HepG2 (cell line): Measurements from ENCODE around the gene RUVBL2. TPM values are rescaled to one million over a fixed set of nuclear protein-coding genes. Genes with fewer than 3 reads are reported as not detected.

Experiments
- ATAC-seq: fragments of 200-7000 bp; cut with Tn5 transposase; 3 replicates; pipeline ENCODE4 v1.9.1; 2020; ENCODE audit warnings: mild to moderate bottlenecking, moderate library complexity
- BruUV-seq: library from RNA; stranded (reverse); fragments of 400-500 nt; replicated peaks from 2 replicates; lab custom pipeline; 2021; lab: Mats Ljungman, UMichigan
- CTCF ChIA-PET: fragments of 300-600 bp; formaldehyde crosslinking; extraction: SDS; loops from one replicate; lab custom pipeline; 2021; ENCODE audit warnings: low total read pairs, inconsistent platforms, low intra/inter-chr PET ratio; lab: Yijun Ruan, JAX
- POLR2A ChIA-PET: fragments of 350-600 bp; sonication (Branson Sonifier 250); formaldehyde crosslinking; loops from one replicate; lab custom pipeline; 2020; ENCODE audit warnings: antibody characterized with exemption, inconsistent platforms; lab: Yijun Ruan, JAX
- DNase-seq: peaks from one replicate; pipeline ENCODE4 v3.0.0-alpha.2; 2015; ENCODE audit warnings: low spot score
- FAIRE-seq: peaks from 3 replicates; lab custom pipeline; 2011; peaks lifted over from hg19 to GRCh38; lab: Jason Lieb, UNC
- H2AFZ ChIP-seq: one replicate; pipeline ENCODE4 v1.6.1; 2011; ENCODE audit warnings: low read length, inconsistent platforms
- H3K27ac ChIP-seq: fragments of 300-600 bp; 3 replicates; pipeline ENCODE4 v1.8.0; 2011; ENCODE audit warnings: mixed run types, mild to moderate bottlenecking, mixed read lengths, low read length, inconsistent platforms; ENCODE audit not compliant: insufficient read depth; ENCODE audit errors: extremely low read length
- H3K27me3 ChIP-seq, 2 experiments: fragments of 200-600 bp in 1 of 2; 2 replicates in 1 of 2; 3 replicates in 1 of 2; pipeline versions ENCODE4 v1.6.0 to v1.8.0; 2011; ENCODE audit warnings: low read length in 2 of 2, mild to moderate bottlenecking in 2 of 2, moderate library complexity in 2 of 2, inconsistent platforms in 1 of 2; ENCODE audit not compliant: insufficient read depth in 2 of 2, control insufficient read depth in 1 of 2
- H3K36me3 ChIP-seq, 2 experiments: fragments of 200-600 bp in 1 of 2; replicated peaks in 1 of 2; 2 replicates in 1 of 2; 3 replicates in 1 of 2; pipeline versions ENCODE4 v1.5.1 to v1.8.0; 2011; ENCODE audit warnings: low read length in 2 of 2, inconsistent platforms in 1 of 2; ENCODE audit not compliant: insufficient read depth in 2 of 2, control insufficient read depth in 1 of 2
- H3K4me1 ChIP-seq: 2 replicates; pipeline ENCODE4 v1.5.1; 2012; ENCODE audit warnings: low read length, inconsistent platforms; ENCODE audit not compliant: insufficient read depth
- H3K4me2 ChIP-seq: 2 replicates; pipeline ENCODE4 v1.6.0; 2011; ENCODE audit warnings: low read depth, low read length, inconsistent platforms
- H3K4me3 ChIP-seq, 3 experiments: fragments of 200-600 bp in 1 of 3; sonication (generic), shearing (Covaris generic) in 1 of 3; replicated peaks in 1 of 3; 2 replicates each; pipeline ENCODE4 v1.5.1; 2011 to 2016; ENCODE audit warnings: low read length in 3 of 3, inconsistent platforms in 2 of 3, low read depth in 2 of 3, mild to moderate bottlenecking in 2 of 3, control low read depth in 1 of 3, mixed read lengths in 1 of 3; ENCODE audit not compliant: insufficient read depth in 1 of 3
- H3K79me2 ChIP-seq: one replicate; pipeline ENCODE4 v1.6.1; 2011; ENCODE audit warnings: low read length, inconsistent platforms; ENCODE audit not compliant: insufficient read depth
- H3K9ac ChIP-seq: 2 replicates; pipeline ENCODE4 v1.6.0; 2011; ENCODE audit warnings: mild to moderate bottlenecking, low read depth, low read length, inconsistent platforms; ENCODE audit not compliant: insufficient read depth
- H3K9me3 ChIP-seq: 2 replicates; pipeline ENCODE4 v1.5.1; 2012; ENCODE audit warnings: mild to moderate bottlenecking, low read length
- H4K20me1 ChIP-seq: 2 replicates; pipeline ENCODE4 v1.6.0; 2011; ENCODE audit warnings: inconsistent platforms, mild to moderate bottlenecking, low read length, moderate library complexity; ENCODE audit not compliant: insufficient read depth
- AGO2 ChIP-seq: fragments of 200-400 bp; formaldehyde crosslinking; optimal IDR thresholded peaks from 2 replicates; pipeline ENCODE3; 2017; ENCODE audit warnings: mild to moderate bottlenecking, low read depth, low read length, moderate library complexity
- NKX3-1 ChIP-seq: sonication (generic); formaldehyde crosslinking; IDR thresholded peaks from 2 replicates; pipeline ENCODE4 v1.5.0; 2020; ENCODE audit warnings: missing genetic modification reagents
- POLR2A ChIP-seq, 2 experiments: IDR thresholded peaks; 2 replicates each; pipeline ENCODE4 v1.6.1; 2011; ENCODE audit warnings: low read depth in 2 of 2, low read length in 2 of 2, mild to moderate bottlenecking in 1 of 2, moderate library complexity in 1 of 2; ENCODE audit not compliant: insufficient read depth in 1 of 2
- RBFOX2 ChIP-seq: fragments of 200-400 bp; formaldehyde crosslinking; IDR thresholded peaks from 2 replicates; pipeline ENCODE4 v1.6.1; 2017; ENCODE audit warnings: low read depth, mild to moderate bottlenecking, low read length
- ZBTB7B ChIP-seq: sonication (generic); formaldehyde crosslinking; IDR thresholded peaks from 2 replicates; pipeline ENCODE4 v1.4.0; 2020; ENCODE audit warnings: missing genetic modification reagents
- ZFP90 ChIP-seq: sonication (generic); formaldehyde crosslinking; IDR thresholded peaks from 2 replicates; pipeline ENCODE4 v1.8.0; 2022; ENCODE audit warnings: missing genetic modification reagents, mild to moderate bottlenecking, inconsistent platforms, borderline replicate concordance
- ZMYM2 ChIP-seq: sonication (generic); formaldehyde crosslinking; IDR thresholded peaks from 2 replicates; pipeline ENCODE4 v1.8.0; 2022; ENCODE audit warnings: mild to moderate bottlenecking, missing genetic modification reagents
- ZNF143 ChIP-seq: sonication (generic); formaldehyde crosslinking; IDR thresholded peaks from 2 replicates; pipeline ENCODE4 v1.4.0; 2020; ENCODE audit warnings: missing genetic modification reagents
- WGBS: methylation state at CpG from one replicate; pipeline ENCODE4 v1.1.6; 2017; ENCODE audit warnings: low lambda C conversion rate; 5-methylcytosine and 5-hydroxymethylcytosine counted together
- in situ Hi-C: cut with HindIII; loops from 2 replicates; pipeline ENCODE4 v1.10.0; 2017; ENCODE audit warnings: low pct_unique_long_range_greater_than_20kb; ENCODE audit not compliant: extremely low pct_ligation_motif_present
- intact Hi-C: fragments of 100-400 bp; cut with micrococcal nuclease; formaldehyde crosslinking; loops from one replicate; pipeline ENCODE4 v1.10.0; 2022; ENCODE audit not compliant: unreplicated experiment
- polyA plus RNA-seq, 8 experiments: library from polyadenylated mRNA; depleted of rRNA in 3 of 8; stranded (reverse) in 7 of 8; unstranded in 1 of 8; fragments of >200 nt; fragmentation: Illumina TruSeq in 4 of 8; extraction: Trizol in 4 of 8; gene quantifications; 2 replicates each; pipeline versions ENCODE4 v1.2.1 to v1.2.3, GENCODE V29; 2011 to 2016; ENCODE audit warnings: low read depth in 4 of 8, missing spikeins in 1 of 8, mixed read lengths in 1 of 8; ENCODE audit not compliant: insufficient read depth in 1 of 8
- total RNA-seq, 5 experiments: library from RNA; depleted of rRNA; stranded (reverse); fragments of >200 nt; fragmentation: Illumina TruSeq; extraction: Trizol; gene quantifications; 2 replicates each; pipeline ENCODE4 v1.2.3, GENCODE V29; 2016; ENCODE audit warnings: low read depth in 1 of 5
- TF ChIP-seq, protein P1 (sequence below): sonication (generic); formaldehyde crosslinking; IDR thresholded peaks from 2 replicates; pipeline ENCODE4 v1.8.0; 2022; ENCODE audit warnings: mild to moderate bottlenecking, missing genetic modification reagents, borderline replicate concordance

Gene RUVBL2
- total and polyA plus RNA-seq, 2 of the 13 experiments (the other 11 are each of a cell fraction or from before 2014, with no cell fraction given), result 120 to 122 TPM

DNA sequence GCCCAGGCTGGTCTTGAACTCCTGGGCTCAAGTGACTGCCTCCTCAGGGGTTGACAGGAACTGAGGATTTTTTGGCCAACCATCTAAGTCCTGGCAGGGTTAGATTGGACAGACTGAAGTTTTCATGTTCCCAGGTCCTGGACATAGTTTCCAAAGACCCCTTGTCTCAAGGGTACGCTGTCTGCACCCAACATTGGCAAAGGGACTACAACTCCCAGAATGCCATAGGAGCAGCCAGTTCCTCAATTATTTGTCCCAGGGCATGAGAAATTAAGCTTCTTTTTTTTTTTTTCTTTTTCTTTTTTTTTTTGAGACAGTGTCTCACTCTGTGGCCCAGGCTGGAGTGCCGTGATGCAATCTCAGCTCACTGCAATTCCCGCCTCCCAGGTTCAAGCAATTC lies 7.5 kb upstream of the RUVBL2 start:
- ChIA-PET CTCF (no interaction called here), POLR2A (no interaction called here)
- Histone ChIP-seq H3K9ac (no peak overlapping the region), H3K36me3 (peaks cover 20 to 54% of the 10 kb centered on the region in 2 experiments; a peak in 4 of 5 replicates), H3K27ac (no peak overlapping the region), H3K79me2 (peaks cover 10% of the 10 kb centered on the region), H2AFZ (no peak overlapping the region), H3K4me2 (no peak overlapping the region), H3K9me3 (no peaks in the 10 kb centered on the region), H3K4me1 (peaks cover 14% of the 10 kb centered on the region), H3K27me3 (no peaks in the 10 kb centered on the region), H3K4me3 (no peak overlapping the region), H4K20me1 (no peaks in the 10 kb centered on the region)
- TF ChIP-seq ZFP90 (CRISPR knock-in tag) (no peak), ZNF143 (CRISPR knock-in tag) (peak; percentile 56)
- no peak for DNase-seq
- FAIRE-seq, result no peak
- BruUV-seq, result no TSS peak
- no peak for ATAC-seq
- WGBS, result 99% methylated on average over 3 of the region's 3 CpGs
- intact Hi-C loops (no loop called here), in situ Hi-C loops (no loop called here)

DNA sequence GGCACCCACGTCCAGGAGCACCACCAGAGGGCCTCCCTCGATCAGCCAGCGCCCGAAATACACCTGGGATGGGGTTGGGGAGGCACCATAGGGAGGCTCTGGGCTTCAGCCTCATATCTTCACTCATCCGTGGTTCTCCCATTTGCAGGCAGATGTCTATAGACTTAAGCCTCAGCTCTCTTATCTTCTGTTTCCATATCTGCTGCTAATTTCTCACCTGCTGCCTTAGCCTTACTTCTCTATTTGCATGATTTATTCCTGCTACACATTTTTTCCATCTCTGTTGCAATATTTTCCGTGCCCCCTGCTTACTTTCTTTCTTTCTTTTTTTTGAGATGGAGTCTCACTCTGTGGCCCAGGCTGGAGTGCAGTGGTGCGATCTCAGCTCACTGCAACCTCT lies 6.4 kb upstream of the RUVBL2 start:
- intact Hi-C loops, result no loop called here
- no peak for DNase-seq
- no peak overlapping the region for H2AFZ ChIP-seq
- H3K27ac ChIP-seq, result no peak overlapping the region
- no peaks in the 10 kb centered on the region; a peak in 1 of 5 replicates for H3K27me3 ChIP-seq
- ChIA-PET CTCF (no interaction called here), POLR2A (no interaction called here)
- no TSS peak for BruUV-seq
- in situ Hi-C loops, result no loop called here
- H3K36me3 ChIP-seq, result peaks cover 13 to 49% of the 10 kb centered on the region in 2 experiments; a peak in 4 of 5 replicates
- TF ChIP-seq ZBTB7B, result no peak
- 0 out of 2 replicates have a peak, but pooled peaks have one; percentile 34 for TF ChIP-seq RBFOX2
- 0 out of 4 replicates have a peak, but pooled peaks of 1 of the 2 experiments have one; percentile 0 for TF ChIP-seq POLR2A (IDR thresholded peaks at IDR 0.05; ENCODE audit: insufficient read depth in 1 of 2, low read depth in 2 of 2, low read length in 2 of 2)
- TF ChIP-seq NKX3-1 (CRISPR knock-in tag), result no peak
- TF ChIP-seq, protein P1, sequence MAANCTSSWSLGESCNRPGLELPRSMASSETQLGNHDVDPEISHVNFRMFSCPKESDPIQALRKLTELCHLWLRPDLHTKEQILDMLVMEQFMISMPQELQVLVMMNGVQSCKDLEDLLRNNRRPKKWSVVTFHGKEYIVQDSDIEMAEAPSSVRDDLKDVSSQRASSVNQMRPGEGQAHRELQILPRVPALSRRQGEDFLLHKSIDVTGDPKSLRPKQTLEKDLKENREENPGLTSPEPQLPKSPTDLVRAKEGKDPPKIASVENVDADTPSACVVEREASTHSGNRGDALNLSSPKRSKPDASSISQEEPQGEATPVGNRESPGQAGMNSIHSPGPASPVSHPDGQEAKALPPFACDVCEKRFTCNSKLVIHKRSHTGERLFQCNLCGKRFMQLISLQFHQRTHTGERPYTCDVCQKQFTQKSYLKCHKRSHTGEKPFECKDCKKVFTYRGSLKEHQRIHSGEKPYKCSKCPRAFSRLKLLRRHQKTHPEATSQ (CRISPR knock-in tag), result no peak
- TF ChIP-seq ZMYM2, result no peak
- TF ChIP-seq AGO2, result peak; percentile 23
- H3K4me2 ChIP-seq, result no peak overlapping the region
- FAIRE-seq, result no peak
- H3K9ac ChIP-seq, result no peak overlapping the region
- ATAC-seq, result no peak
- over 99% methylated on average over 6 of the region's 7 CpGs for WGBS
- H4K20me1 ChIP-seq, result no peaks in the 10 kb centered on the region
- no peak overlapping the region for H3K4me3 ChIP-seq
- H3K79me2 ChIP-seq, result peaks cover 21% of the 10 kb centered on the region
- H3K9me3 ChIP-seq, result no peaks in the 10 kb centered on the region
- H3K4me1 ChIP-seq, result peaks cover 23% of the 10 kb centered on the region
